A549 treated with GW870086 at 1 μM for 4 hours (cell line): ENCODE measurements around the gene RLN1. TPM values are rescaled to one million over a fixed set of nuclear protein-coding genes. Genes with fewer than 3 reads are reported as not detected.

Experiments
- total RNA-seq: library from RNA; stranded (reverse); fragments of 200-300 nt; extraction: Qiagen RNA extraction; gene quantifications from 5 replicates; pipeline ENCODE4 v1.2.3, GENCODE V29; 2022; ENCODE audit warnings: low read depth

Gene RLN1
- not detected in 5 replicates for total RNA-seq

GRCh38 chr9:5338992-5339981 is at the start of gene RLN1:
TSS of gene RLN1 (minus strand) at chr9:5339876. CDS start at chr9:5339746, 130 bp downstream.

GRCh38 chr9:5303840-5304795 is 35.6 kb downstream of the RLN1 start, which contains the start of gene RLN2:
TSS of gene RLN2 (minus strand) at chr9:5304716. CDS start at chr9:5304580, 136 bp downstream.

Other genes with a start within 250 kb of the RLN1 start
- gene INSL6, start 154.2 kb downstream of the RLN1 start, total RNA-seq: not detected in 5 replicates
- gene INSL4, start 108.5 kb downstream of the RLN1 start, total RNA-seq: 16.5 to 21.2 TPM (median 17.9 TPM) in 5 replicates
- 0.17 to 0.39 TPM (median 0.39 TPM) in 3 of 5 replicates, not detected in the others for gene RLN2, start 35.2 kb downstream of the RLN1 start, total RNA-seq
- gene PLGRKT, start 98.0 kb upstream of the RLN1 start, total RNA-seq: 23.6 to 26.7 TPM (median 24.9 TPM) in 5 replicates
- gene CD274, start 110.7 kb upstream of the RLN1 start, total RNA-seq: 0.97 to 2.1 TPM (median 1.4 TPM) in 5 replicates
- 0.13 to 0.25 TPM (median 0.15 TPM) in 5 replicates for gene PDCD1LG2, start 170.7 kb upstream of the RLN1 start, total RNA-seq